ENCODE measurements around the gene GPR179.

GPR179 gene

GRCh38 chr17:38328620-38329019 lies 15.1 kb downstream of the GPR179 start:
- no peak for DNase-seq (ENCODE audit: low read depth)
- H3K4me3 ChIP-seq (ENCODE audit: low read length) = no peak overlapping the region
- no peak for TF ChIP-seq CTCF (conservative IDR thresholded peaks at IDR 0.05; ENCODE audit: low read length)

- no peak for DNase-seq (ENCODE audit: low read depth)
- TF ChIP-seq CTCF (conservative IDR thresholded peaks at IDR 0.05; ENCODE audit: low read length) = no peak
- H3K4me3 ChIP-seq (ENCODE audit: low read length) = no peak overlapping the region
Measured at GRCh38 chr17:38327936-38328335, 15.8 kb downstream of the GPR179 start.

- no peak for TF ChIP-seq CTCF (conservative IDR thresholded peaks at IDR 0.05; ENCODE audit: low read length)
- no peak overlapping the region for H3K4me3 ChIP-seq (ENCODE audit: low read length)
- no peak for DNase-seq (ENCODE audit: low read depth)
Measured at GRCh38 chr17:38326996-38327792, 16.6 kb downstream of the GPR179 start.

GRCh38 chr17:38325221-38325851 lies 18.4 kb downstream of the GPR179 start:
- TF ChIP-seq CTCF (conservative IDR thresholded peaks at IDR 0.05; ENCODE audit: low read length) = no peak
- peak; percentile 16 for DNase-seq (ENCODE audit: low read depth)

GRCh38 chr17:38324772-38325171 lies 19.0 kb downstream of the GPR179 start:
- no peak for TF ChIP-seq CTCF (conservative IDR thresholded peaks at IDR 0.05; ENCODE audit: low read length)

More at GRCh38 chr17:38325221-38325851, 18.4 kb downstream of the GPR179 start:
- H3K4me3 ChIP-seq (ENCODE audit: low read length) = no peak overlapping the region

GRCh38 chr17:38324141-38324697 lies 19.5 kb downstream of the GPR179 start:
- no peak overlapping the region for H3K4me3 ChIP-seq (ENCODE audit: low read length)
- peak; percentile 31 for DNase-seq (ENCODE audit: low read depth)
- TF ChIP-seq CTCF (conservative IDR thresholded peaks at IDR 0.05; ENCODE audit: low read length) = no peak

More at GRCh38 chr17:38324772-38325171, 19.0 kb downstream of the GPR179 start:
- no peak for DNase-seq (ENCODE audit: low read depth)
- H3K4me3 ChIP-seq (ENCODE audit: low read length) = no peak overlapping the region

Measured in AG10803 (cell line).